Esophagus squamous epithelium (tissue), 5 donors: Measurements from ENCODE around the gene CCDC192. TPM values are rescaled to one million over a fixed set of nuclear protein-coding genes. Genes with fewer than 3 reads are reported as not detected.

Experiments used
- DNase-seq: peaks from one replicate; lab custom pipeline; 2025; lab: John Stamatoyannopoulos, UW
- H3K27ac ChIP-seq, 4 donors: fragments of 200-600 bp; sonication (generic); one replicate each; pipeline ENCODE4 v1.5.1; 2016 to 2019; ENCODE audit warnings: mild to moderate bottlenecking in 1 of 4
- H3K27me3 ChIP-seq, 4 donors: fragments of 200-600 bp; sonication (generic); 1 replicate in 3 of 4; 2 replicates in 1 of 4; pipeline versions ENCODE4 v1.5.1 to v1.6.0; 2017 to 2021; ENCODE audit warnings: antibody characterized with exemption in 1 of 4
- H3K36me3 ChIP-seq, 3 donors: fragments of 200-600 bp; sonication (generic); one replicate each; pipeline ENCODE4 v1.5.1; 2016 to 2019
- H3K4me1 ChIP-seq, 3 donors: fragments of 200-600 bp; sonication (generic); one replicate each; pipeline ENCODE4 v1.5.1; 2017 to 2019
- H3K4me3 ChIP-seq, 4 donors: fragments of 200-600 bp; sonication (generic); 1 replicate in 3 of 4; 2 replicates in 1 of 4; pipeline ENCODE4 v1.5.1; 2016 to 2019; ENCODE audit warnings: mild to moderate bottlenecking in 2 of 4, moderate library complexity in 1 of 4
- H3K9me3 ChIP-seq, 3 donors: fragments of 200-600 bp; sonication (generic); one replicate each; pipeline ENCODE4 v1.5.1; 2016 to 2019
- CTCF ChIP-seq, 6 experiments: fragments of 450-650 bp in 4 of 6; fragments of 200-600 bp in 2 of 6; sonication (generic) in 2 of 6; IDR thresholded peaks; one replicate each; pipeline ENCODE4 v1.5.1; 2016 to 2019; ENCODE audit warnings: antibody characterized with exemption in 6 of 6, mild to moderate bottlenecking in 4 of 6, moderate library complexity in 4 of 6
- POLR2A ChIP-seq, 4 donors: fragments of 450-650 bp; IDR thresholded peaks; one replicate each; pipeline ENCODE4 v1.6.1; 2017; ENCODE audit warnings: antibody characterized with exemption in 4 of 4, mild to moderate bottlenecking in 4 of 4, moderate library complexity in 3 of 4
- WGBS, 2 donors: methylation state at CpG; one replicate each; pipeline ENCODE4 v1.1.5; 2018; 5-methylcytosine and 5-hydroxymethylcytosine counted together
- intact Hi-C: fragments of 100-400 bp; cut with DNase I; formaldehyde crosslinking; loops from one replicate; pipeline ENCODE4 v1.15.0; 2022
- total RNA-seq, 4 donors: library from RNA; depleted of rRNA; stranded (reverse); fragments of >200 nt; gene quantifications; one replicate each; pipeline ENCODE4 v1.1.0, GENCODE V29; 2016
- donor health status: DM: yes; HTN: yes; CAD: no.

The CCDC192 gene
- total RNA-seq, 4 donors from 2014 or later, result not detected

- Histone ChIP-seq H3K4me1 (peaks cover 0 to 39% (median 13%) of the 10 kb centered on the region in 3 donors), H3K4me3 (no peak overlapping the region), H3K27ac (no peak overlapping the region), H3K9me3 (no peaks in the 10 kb centered on the region), H3K36me3 (no peaks in the 10 kb centered on the region), H3K27me3 (no peaks in the 10 kb centered on the region)
- intact Hi-C loops, result no loop called here
- whole genome bisulfite sequencing, 2 donors, result 64 to 68% methylated on average over 1 of the region's 1 CpG
- TF ChIP-seq CTCF (IDR thresholded peaks at IDR 0.05) (no peak), POLR2A (IDR thresholded peaks at IDR 0.05) (no peak)
- no peak for DNase-seq
Measured at GRCh38 chr5:127935398-127935797, 232.2 kb downstream of the CCDC192 start.

- intact Hi-C loops, result no loop called here
- 75 to 82% methylated on average over 4 to 6 of the region's 6 CpGs for WGBS, 2 donors
- Histone ChIP-seq H3K27ac (no peak overlapping the region), H3K36me3 (no peaks in the 10 kb centered on the region), H3K4me3 (no peak overlapping the region), H3K27me3 (no peaks in the 10 kb centered on the region), H3K4me1 (peaks cover 0 to 28% (median 13%) of the 10 kb centered on the region in 3 donors), H3K9me3 (no peaks in the 10 kb centered on the region)
- TF ChIP-seq POLR2A (IDR thresholded peaks at IDR 0.05) (no peak), CTCF (IDR thresholded peaks at IDR 0.05) (no peak)
- no peak for DNase-seq
Measured at GRCh38 chr5:127936439-127936972, 233.3 kb downstream of the CCDC192 start.

- no peak overlapping the region for H3K27ac ChIP-seq
- no peaks in the 10 kb centered on the region for H3K9me3 ChIP-seq
- no peaks in the 10 kb centered on the region for H3K27me3 ChIP-seq
- peaks cover 0 to 24% (median 13%) of the 10 kb centered on the region in 3 donors for H3K4me1 ChIP-seq
- DNase-seq, result no peak
- WGBS, 2 donors, result 88 to 89% methylated on average over 2 of the region's 2 CpGs
- intact Hi-C loops, result no loop called here
- no peaks in the 10 kb centered on the region for H3K36me3 ChIP-seq
- no peak for TF ChIP-seq POLR2A (IDR thresholded peaks at IDR 0.05)
- no peak overlapping the region for H3K4me3 ChIP-seq
Measured at GRCh38 chr5:127938746-127939145, 235.6 kb downstream of the CCDC192 start.

DNA sequence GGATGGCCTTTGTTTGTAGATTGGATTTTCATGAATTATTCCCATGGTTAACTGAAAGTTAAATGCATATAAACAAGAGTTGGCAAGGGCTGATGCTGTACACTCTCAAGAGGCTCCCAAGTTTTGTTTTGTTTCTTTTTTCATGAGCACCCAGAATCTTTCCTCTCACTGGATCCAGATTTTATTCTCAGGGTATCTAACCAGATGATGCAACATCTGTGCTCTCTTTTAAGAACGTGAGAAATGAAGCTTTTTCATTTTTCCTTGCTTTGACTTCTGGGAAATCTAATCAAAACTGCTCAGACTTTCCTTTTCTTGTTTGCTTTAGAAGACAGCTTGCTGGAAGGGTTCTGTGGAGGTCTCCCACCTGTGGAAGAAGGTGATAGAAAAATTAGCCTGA is 237.7 kb downstream of the CCDC192 start:
- 73 to 83% methylated on average over 1 of the region's 1 CpG for WGBS, 2 donors
- intact Hi-C loops, result no loop called here
- Histone ChIP-seq H3K4me3 (no peak overlapping the region), H3K9me3 (no peaks in the 10 kb centered on the region), H3K4me1 (peaks cover 0 to 8% (median 6%) of the 10 kb centered on the region in 3 donors), H3K27ac (no peak overlapping the region), H3K27me3 (no peaks in the 10 kb centered on the region), H3K36me3 (no peaks in the 10 kb centered on the region)
- TF ChIP-seq POLR2A (IDR thresholded peaks at IDR 0.05), result no peak
- no peak for TF ChIP-seq CTCF (IDR thresholded peaks at IDR 0.05)
- no peak for DNase-seq

DNA sequence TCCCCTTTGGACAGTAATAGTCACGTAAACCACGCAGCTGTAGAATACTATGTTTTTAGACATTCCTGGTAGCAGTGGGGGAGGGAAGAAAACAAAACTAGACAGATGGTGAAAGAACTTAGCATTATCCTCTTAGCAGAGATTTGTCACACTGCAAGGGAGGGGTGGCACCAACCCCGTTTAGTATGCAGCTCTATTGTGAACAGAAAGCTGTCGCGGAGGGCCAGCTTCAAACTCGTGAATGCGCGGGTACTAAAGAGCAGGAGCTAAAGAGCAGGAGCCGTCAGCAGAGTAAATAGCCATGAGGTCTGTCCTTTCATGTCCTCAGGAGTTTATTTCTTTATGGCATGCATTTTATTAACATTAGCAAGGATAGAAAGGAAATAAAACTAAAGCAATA is 238.5 kb downstream of the CCDC192 start:
- intact Hi-C loops, result no loop called here
- H3K27ac ChIP-seq, result no peak overlapping the region
- H3K36me3 ChIP-seq, result no peaks in the 10 kb centered on the region
- WGBS, 2 donors, result 66 to 77% methylated on average over 8 of the region's 9 CpGs
- peaks cover 0 to under 1% (median under 1%) of the 10 kb centered on the region in 3 donors for H3K4me1 ChIP-seq
- H3K9me3 ChIP-seq, result no peaks in the 10 kb centered on the region
- no peaks in the 10 kb centered on the region for H3K27me3 ChIP-seq
- no peak for TF ChIP-seq CTCF (IDR thresholded peaks at IDR 0.05)
- no peak for TF ChIP-seq POLR2A (IDR thresholded peaks at IDR 0.05)
- DNase-seq, result no peak
- H3K4me3 ChIP-seq, result peak overlapping the region in 1 of 4 donors; percentile 15
